HL-60 (cell line): ENCODE results near the gene C2orf92.

Experiments used
- DNase-seq, 2 experiments: peaks; one replicate each; pipeline ENCODE4 v3.0.0-alpha.2; 2010 to 2020; ENCODE audit warnings: low read depth in 1 of 2, low spot score in 1 of 2
- H3K27ac ChIP-seq: fragments of 250-450 bp; sonication (Bioruptor Pico); replicated peaks from 2 replicates; pipeline ENCODE4 v1.5.1; 2020; ENCODE audit warnings: mild to moderate bottlenecking, moderate library complexity
- H3K27me3 ChIP-seq: fragments of 250-450 bp; sonication (Bioruptor Pico); 2 replicates; pipeline ENCODE4 v1.5.1; 2021; ENCODE audit warnings: mild to moderate bottlenecking, moderate library complexity; ENCODE audit not compliant: insufficient read depth, poor library complexity, severe bottlenecking
- H3K4me3 ChIP-seq: replicated peaks from 2 replicates; pipeline ENCODE4 v1.5.1; 2011; ENCODE audit warnings: mild to moderate bottlenecking, control low read depth, low read length; ENCODE audit not compliant: insufficient read depth
- CTCF ChIP-seq: IDR thresholded peaks from one replicate; pipeline ENCODE4 v1.5.1; 2011; ENCODE audit warnings: low read length, control low read depth, inconsistent platforms; ENCODE audit not compliant: insufficient read depth
- GABPA ChIP-seq: IDR thresholded peaks from 2 replicates; pipeline ENCODE4 v1.6.1; 2012; ENCODE audit warnings: low read depth
- POLR2AphosphoS5 ChIP-seq: IDR thresholded peaks from 2 replicates; pipeline ENCODE4 v1.6.1; 2012; ENCODE audit warnings: low read depth
- REST ChIP-seq: IDR thresholded peaks from 2 replicates; pipeline ENCODE4 v1.6.1; 2012; ENCODE audit warnings: low read depth; ENCODE audit not compliant: insufficient replicate concordance
- SPI1 ChIP-seq: IDR thresholded peaks from 2 replicates; pipeline ENCODE4 v1.6.1; 2012; ENCODE audit warnings: low read depth, mild to moderate bottlenecking, borderline replicate concordance

C2orf92 gene

GRCh38 chr2:97673182-97673914, 3.8 kb downstream of the C2orf92 start:
- no peaks in the 10 kb centered on the region for H3K27me3 ChIP-seq
- TF ChIP-seq REST (no peak), POLR2AphosphoS5 (no peak), SPI1 (no peak), GABPA (no peak), CTCF (no peak)
- H3K27ac ChIP-seq, result no peak overlapping the region
- no peak for DNase-seq
- H3K4me3 ChIP-seq, result no peak overlapping the region

GRCh38 chr2:97673915-97674283, 4.4 kb downstream of the C2orf92 start:
- TF ChIP-seq SPI1, result no peak
- TF ChIP-seq POLR2AphosphoS5, result no peak
- TF ChIP-seq GABPA, result no peak
- no peak for TF ChIP-seq REST
- TF ChIP-seq CTCF, result no peak
- no peak overlapping the region for H3K27ac ChIP-seq
- DNase-seq, result no peak
- H3K4me3 ChIP-seq, result no peak overlapping the region
- no peaks in the 10 kb centered on the region for H3K27me3 ChIP-seq

- Histone ChIP-seq H3K4me3 (no peak overlapping the region), H3K27ac (no peak overlapping the region), H3K27me3 (no peaks in the 10 kb centered on the region)
- DNase-seq, result no peak
- TF ChIP-seq SPI1 (no peak), POLR2AphosphoS5 (no peak), REST (no peak), CTCF (no peak)
Observed at GRCh38 chr2:97675430-97676113, 6.1 kb downstream of the C2orf92 start.
